Measurements from ENCODE around the gene GMCL2. TPM values are rescaled to one million over a fixed set of nuclear protein-coding genes. Genes with fewer than 3 reads are reported as not detected.
"Not testable (repeated sequence)": the region's sequence is repeated elsewhere in the genome, so short reads cannot be mapped to it uniquely, and the experiment has no call there.

The GMCL2 gene
- total RNA-seq (0.16 TPM), polyA plus RNA-seq (not detected)

GRCh38 chr5:178187014-178187413 is at the start of gene GMCL2:
TSS of gene GMCL2 (minus strand) at chr5:178187371. CDS start at chr5:178187299, 72 bp downstream.
- no peak for DNase-seq (ENCODE audit: extremely low spot score)
- Histone ChIP-seq H3K27ac (ENCODE audit: low read depth) (no peak within 1 kb of the TSS), H3K4me1 (ENCODE audit: insufficient read depth) (no peaks in the 10 kb centered on the region), H3K36me3 (ENCODE audit: insufficient read depth) (no peaks in the 10 kb centered on the region), H3K4me3 (ENCODE audit: low read depth, low read length) (no peak within 1 kb of the TSS)
- 93% methylated on average over 27 of the region's 27 CpGs for WGBS

GRCh38 chr5:178236679-178237078 is 49.5 kb upstream of the GMCL2 start:
- Histone ChIP-seq H3K27ac (ENCODE audit: low read depth) (no peak overlapping the region), H3K4me3 (ENCODE audit: low read depth, low read length) (no peak overlapping the region), H3K36me3 (ENCODE audit: insufficient read depth) (no peaks in the 10 kb centered on the region), H3K4me1 (ENCODE audit: insufficient read depth) (no peaks in the 10 kb centered on the region)
- 57% methylated on average over 4 of the region's 4 CpGs for WGBS
- no peak for DNase-seq (ENCODE audit: extremely low spot score)

GRCh38 chr5:178236126-178236525 is 49.0 kb upstream of the GMCL2 start:
- H3K36me3 ChIP-seq (ENCODE audit: insufficient read depth) = no peaks in the 10 kb centered on the region
- no peak for DNase-seq (ENCODE audit: extremely low spot score)
- no peaks in the 10 kb centered on the region for H3K4me1 ChIP-seq (ENCODE audit: insufficient read depth)
- H3K27ac ChIP-seq (ENCODE audit: low read depth) = no peak overlapping the region
- H3K4me3 ChIP-seq (ENCODE audit: low read depth, low read length) = no peak overlapping the region
- 92% methylated on average over 9 of the region's 9 CpGs for WGBS

- Histone ChIP-seq H3K36me3 (ENCODE audit: insufficient read depth) (peaks cover 1% of the 10 kb centered on the region), H3K4me3 (ENCODE audit: low read depth, low read length) (no peak overlapping the region), H3K4me1 (ENCODE audit: insufficient read depth) (no peaks in the 10 kb centered on the region), H3K27ac (ENCODE audit: low read depth) (no peak overlapping the region)
- DNase-seq (ENCODE audit: extremely low spot score) = no peak
- 78% methylated on average over 3 of the region's 3 CpGs for WGBS
Observed at GRCh38 chr5:178235588-178235974, 48.4 kb upstream of the GMCL2 start.

GRCh38 chr5:178234750-178235587 is 47.8 kb upstream of the GMCL2 start:
- WGBS = 26% methylated on average over 12 of the region's 12 CpGs
- Histone ChIP-seq H3K27ac (ENCODE audit: low read depth) (no peak overlapping the region), H3K36me3 (ENCODE audit: insufficient read depth) (peaks cover 1% of the 10 kb centered on the region), H3K4me3 (ENCODE audit: low read depth, low read length) (no peak overlapping the region), H3K4me1 (ENCODE audit: insufficient read depth) (no peaks in the 10 kb centered on the region)
- no peak for DNase-seq (ENCODE audit: extremely low spot score)

GRCh38 chr5:178234121-178234749 is 47.1 kb upstream of the GMCL2 start:
- no peak overlapping the region for H3K4me3 ChIP-seq (ENCODE audit: low read depth, low read length)
- H3K27ac ChIP-seq (ENCODE audit: low read depth) = no peak overlapping the region
- DNase-seq (ENCODE audit: extremely low spot score) = no peak
- WGBS = 89% methylated on average over 7 of the region's 7 CpGs
- H3K36me3 ChIP-seq (ENCODE audit: insufficient read depth) = peaks cover 1% of the 10 kb centered on the region
- no peaks in the 10 kb centered on the region for H3K4me1 ChIP-seq (ENCODE audit: insufficient read depth)

- 68% methylated on average over 11 of the region's 11 CpGs for WGBS
- Histone ChIP-seq H3K4me1 (ENCODE audit: insufficient read depth) (no peaks in the 10 kb centered on the region), H3K36me3 (ENCODE audit: insufficient read depth) (peaks cover 1% of the 10 kb centered on the region), H3K4me3 (ENCODE audit: low read depth, low read length) (peak overlapping the region; percentile 74), H3K27ac (ENCODE audit: low read depth) (peak overlapping the region; percentile 94)
- no peak for DNase-seq (ENCODE audit: extremely low spot score)
Observed at GRCh38 chr5:178232920-178233429, 45.8 kb upstream of the GMCL2 start.

GRCh38 chr5:178232124-178232919 is 45.2 kb upstream of the GMCL2 start, which contains the start of gene PHYKPL:
TSS of gene PHYKPL (minus strand) at chr5:178232802. CDS start at chr5:178232550, 252 bp downstream.
- H3K36me3 ChIP-seq (ENCODE audit: insufficient read depth) = peaks cover 1% of the 10 kb centered on the region
- under 1% methylated on average over 102 of the region's 102 CpGs for WGBS
- no peaks in the 10 kb centered on the region for H3K4me1 ChIP-seq (ENCODE audit: insufficient read depth)
- peak within 1 kb of the TSS; percentile 74 for H3K4me3 ChIP-seq (ENCODE audit: low read depth, low read length)
- H3K27ac ChIP-seq (ENCODE audit: low read depth) = peak within 1 kb of the TSS; percentile 94
- DNase-seq (ENCODE audit: extremely low spot score) = peak; percentile 15

- peak overlapping the region; percentile 74 for H3K4me3 ChIP-seq (ENCODE audit: low read depth, low read length)
- 31% methylated on average over 21 of the region's 21 CpGs for WGBS
- no peak for DNase-seq (ENCODE audit: extremely low spot score)
- no peaks in the 10 kb centered on the region for H3K4me1 ChIP-seq (ENCODE audit: insufficient read depth)
- H3K27ac ChIP-seq (ENCODE audit: low read depth) = peak overlapping the region; percentile 94
- H3K36me3 ChIP-seq (ENCODE audit: insufficient read depth) = peaks cover 1% of the 10 kb centered on the region
Observed at GRCh38 chr5:178231539-178232123, 44.5 kb upstream of the GMCL2 start.

GRCh38 chr5:178230879-178231538 is 43.8 kb upstream of the GMCL2 start:
- H3K36me3 ChIP-seq (ENCODE audit: insufficient read depth) = peaks cover 1% of the 10 kb centered on the region
- WGBS = 75% methylated on average over 9 of the region's 9 CpGs
- no peak overlapping the region for H3K4me3 ChIP-seq (ENCODE audit: low read depth, low read length)
- DNase-seq (ENCODE audit: extremely low spot score) = no peak
- H3K4me1 ChIP-seq (ENCODE audit: insufficient read depth) = no peaks in the 10 kb centered on the region
- H3K27ac ChIP-seq (ENCODE audit: low read depth) = no peak overlapping the region

GRCh38 chr5:178229861-178230260 is 42.7 kb upstream of the GMCL2 start:
- Histone ChIP-seq H3K27ac (ENCODE audit: low read depth) (no peak overlapping the region), H3K4me3 (ENCODE audit: low read depth, low read length) (no peak overlapping the region), H3K4me1 (ENCODE audit: insufficient read depth) (no peaks in the 10 kb centered on the region), H3K36me3 (ENCODE audit: insufficient read depth) (peaks cover 1% of the 10 kb centered on the region)
- no peak for DNase-seq (ENCODE audit: extremely low spot score)
- 90% methylated on average over 10 of the region's 10 CpGs for WGBS

- not testable (repeated sequence) for H3K27ac ChIP-seq (ENCODE audit: low read depth); H3K4me3 ChIP-seq (ENCODE audit: low read depth, low read length); H3K4me1 ChIP-seq (ENCODE audit: insufficient read depth); H3K36me3 ChIP-seq (ENCODE audit: insufficient read depth); DNase-seq (ENCODE audit: extremely low spot score)
- WGBS = 95% methylated on average over 13 of the region's 13 CpGs
Observed at GRCh38 chr5:178229111-178229510, 41.9 kb upstream of the GMCL2 start.

GRCh38 chr5:178228609-178229008 is 41.4 kb upstream of the GMCL2 start:
- H3K27ac ChIP-seq (ENCODE audit: low read depth) = no peak overlapping the region
- WGBS = 96% methylated on average over 11 of the region's 11 CpGs
- H3K4me3 ChIP-seq (ENCODE audit: low read depth, low read length) = no peak overlapping the region
- DNase-seq (ENCODE audit: extremely low spot score) = no peak
- H3K4me1 ChIP-seq (ENCODE audit: insufficient read depth) = no peaks in the 10 kb centered on the region
- H3K36me3 ChIP-seq (ENCODE audit: insufficient read depth) = peaks cover 1% of the 10 kb centered on the region

All from urinary bladder (tissue), 4 donors.